DOHH2 (cell line): Measurements from ENCODE around the gene B3GNT9.
A peak's percentile ranks its signal among the peaks of the same experiment; 100 is the strongest.

Experiments
- H3F3A ChIP-seq: fragments of 200-600 bp; sonication (generic), shearing (Covaris generic); 2 replicates; pipeline ENCODE4 v1.6.0; 2016; ENCODE audit warnings: antibody characterized with exemption, mild to moderate bottlenecking; ENCODE audit not compliant: control insufficient read depth, insufficient read depth
- H3K27ac ChIP-seq: fragments of 200-600 bp; sonication (generic); 2 replicates; pipeline ENCODE4 v1.5.1; 2014; ENCODE audit warnings: low read depth, mild to moderate bottlenecking, low read length, moderate library complexity
- H3K27me3 ChIP-seq: fragments of 200-600 bp; sonication (generic); 2 replicates; pipeline ENCODE4 v1.6.1; 2014; ENCODE audit warnings: mild to moderate bottlenecking, low read length, mixed read lengths; ENCODE audit not compliant: control insufficient read depth
- H3K36me3 ChIP-seq: fragments of 200-600 bp; sonication (generic); 2 replicates; pipeline ENCODE4 v1.6.1; 2014; ENCODE audit warnings: mild to moderate bottlenecking, low read length, moderate library complexity, mixed read lengths; ENCODE audit not compliant: control insufficient read depth
- H3K4me1 ChIP-seq: fragments of 200-600 bp; sonication (generic); 2 replicates; pipeline ENCODE4 v1.6.1; 2014; ENCODE audit warnings: mild to moderate bottlenecking, low read length, mixed read lengths; ENCODE audit not compliant: control insufficient read depth
- H3K4me2 ChIP-seq: fragments of 200-600 bp; sonication (generic); 2 replicates; pipeline ENCODE4 v1.6.0; 2014; ENCODE audit warnings: mild to moderate bottlenecking, low read length, moderate library complexity
- H3K4me3 ChIP-seq: fragments of 200-600 bp; sonication (generic); 2 replicates; pipeline ENCODE4 v1.5.1; 2014; ENCODE audit warnings: mild to moderate bottlenecking, low read length, mixed read lengths
- H3K79me2 ChIP-seq: fragments of 200-600 bp; sonication (generic); 2 replicates; pipeline ENCODE4 v1.6.1; 2014; ENCODE audit warnings: mild to moderate bottlenecking, low read length, mixed read lengths; ENCODE audit not compliant: control insufficient read depth
- H3K9me2 ChIP-seq: fragments of 200-600 bp; sonication (generic); replicated peaks from 2 replicates; pipeline ENCODE4 v1.6.1; 2014; ENCODE audit warnings: mild to moderate bottlenecking, low read length, mixed read lengths; ENCODE audit not compliant: control insufficient read depth
- H3K9me3 ChIP-seq: fragments of 200-600 bp; sonication (generic); 2 replicates; pipeline ENCODE4 v1.6.1; 2014; ENCODE audit warnings: antibody characterized with exemption, low read length, mixed read lengths; ENCODE audit not compliant: control insufficient read depth, insufficient read depth
- H4K20me1 ChIP-seq: fragments of 200-600 bp; sonication (generic); 2 replicates; pipeline ENCODE4 v1.6.0; 2014; ENCODE audit warnings: low read depth, mild to moderate bottlenecking, antibody characterized with exemption, low read length, moderate library complexity; ENCODE audit not compliant: control insufficient read depth, insufficient read depth
- EZH2phosphoT487 ChIP-seq: fragments of 200-600 bp; sonication (generic); IDR thresholded peaks from 2 replicates; pipeline ENCODE4 v1.6.1; 2017; ENCODE audit warnings: borderline replicate concordance, mild to moderate bottlenecking, antibody characterized with exemption, low read length, moderate library complexity, mixed read lengths
- TF ChIP-seq, protein P1 (sequence below): fragments of 200-600 bp; sonication (generic); IDR thresholded peaks from one replicate; pipeline ENCODE4 v1.5.1; 2014; ENCODE audit warnings: antibody characterized with exemption, mild to moderate bottlenecking, low read depth, low read length; ENCODE audit not compliant: poor library complexity, severe bottlenecking

The B3GNT9 gene

GRCh38 chr16:67109407-67110135, 41.2 kb downstream of the B3GNT9 start, which contains the start of gene PHAF1:
Gene PHAF1, plus strand, starts transcription at chr16:67109941. Its CDS starts 235 bp downstream, at chr16:67110176.
- Histone ChIP-seq H3K9me2 (no peaks in the 10 kb centered on the region), H3K27me3 (no peaks in the 10 kb centered on the region), H3K9me3 (no peaks in the 10 kb centered on the region), H3K4me3 (peak within 1 kb of the TSS; percentile 90), H3K36me3 (no peaks in the 10 kb centered on the region), H3F3A (peaks cover 11% of the 10 kb centered on the region; the same call in 1 of the 2 replicates), H3K4me1 (peaks cover 19% of the 10 kb centered on the region), H3K27ac (peak within 1 kb of the TSS; percentile 10), H4K20me1 (no peaks in the 10 kb centered on the region; the same call in 1 of the 2 replicates), H3K4me2 (peak within 1 kb of the TSS; percentile 72), H3K79me2 (peaks cover 42% of the 10 kb centered on the region)
- TF ChIP-seq EZH2phosphoT487 = no peak
- TF ChIP-seq, protein P1, sequence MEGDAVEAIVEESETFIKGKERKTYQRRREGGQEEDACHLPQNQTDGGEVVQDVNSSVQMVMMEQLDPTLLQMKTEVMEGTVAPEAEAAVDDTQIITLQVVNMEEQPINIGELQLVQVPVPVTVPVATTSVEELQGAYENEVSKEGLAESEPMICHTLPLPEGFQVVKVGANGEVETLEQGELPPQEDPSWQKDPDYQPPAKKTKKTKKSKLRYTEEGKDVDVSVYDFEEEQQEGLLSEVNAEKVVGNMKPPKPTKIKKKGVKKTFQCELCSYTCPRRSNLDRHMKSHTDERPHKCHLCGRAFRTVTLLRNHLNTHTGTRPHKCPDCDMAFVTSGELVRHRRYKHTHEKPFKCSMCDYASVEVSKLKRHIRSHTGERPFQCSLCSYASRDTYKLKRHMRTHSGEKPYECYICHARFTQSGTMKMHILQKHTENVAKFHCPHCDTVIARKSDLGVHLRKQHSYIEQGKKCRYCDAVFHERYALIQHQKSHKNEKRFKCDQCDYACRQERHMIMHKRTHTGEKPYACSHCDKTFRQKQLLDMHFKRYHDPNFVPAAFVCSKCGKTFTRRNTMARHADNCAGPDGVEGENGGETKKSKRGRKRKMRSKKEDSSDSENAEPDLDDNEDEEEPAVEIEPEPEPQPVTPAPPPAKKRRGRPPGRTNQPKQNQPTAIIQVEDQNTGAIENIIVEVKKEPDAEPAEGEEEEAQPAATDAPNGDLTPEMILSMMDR = no peak

- H3K79me2 ChIP-seq = peaks cover 37% of the 10 kb centered on the region
- H3K27me3 ChIP-seq = no peaks in the 10 kb centered on the region
- no peaks in the 10 kb centered on the region; the same call in 1 of the 2 replicates for H4K20me1 ChIP-seq
- no peaks in the 10 kb centered on the region for H3K9me3 ChIP-seq
- H3K4me3 ChIP-seq = peak overlapping the region; percentile 90
- no peaks in the 10 kb centered on the region for H3K9me2 ChIP-seq
- peaks cover 19% of the 10 kb centered on the region for H3K4me1 ChIP-seq
- no peak overlapping the region for H3K27ac ChIP-seq
- no peak for TF ChIP-seq EZH2phosphoT487
- TF ChIP-seq, protein P1 = no peak
- peaks cover 11% of the 10 kb centered on the region; the same call in 1 of the 2 replicates for H3F3A ChIP-seq
- no peaks in the 10 kb centered on the region for H3K36me3 ChIP-seq
- H3K4me2 ChIP-seq = peak overlapping the region; percentile 72
Measured at GRCh38 chr16:67108931-67109406, 41.8 kb downstream of the B3GNT9 start.

GRCh38 chr16:67108489-67108888, 42.3 kb downstream of the B3GNT9 start:
- no peaks in the 10 kb centered on the region for H3K36me3 ChIP-seq
- H3K4me3 ChIP-seq = no peak overlapping the region
- H4K20me1 ChIP-seq = no peaks in the 10 kb centered on the region; the same call in 1 of the 2 replicates
- H3K4me1 ChIP-seq = peaks cover 19% of the 10 kb centered on the region
- H3K27ac ChIP-seq = no peak overlapping the region
- H3F3A ChIP-seq = peaks cover 12% of the 10 kb centered on the region
- H3K4me2 ChIP-seq = no peak overlapping the region
- no peaks in the 10 kb centered on the region for H3K27me3 ChIP-seq
- peaks cover 34% of the 10 kb centered on the region for H3K79me2 ChIP-seq
- TF ChIP-seq, protein P1 = no peak
- no peak for TF ChIP-seq EZH2phosphoT487
- no peaks in the 10 kb centered on the region for H3K9me3 ChIP-seq
- no peaks in the 10 kb centered on the region for H3K9me2 ChIP-seq
